Astrocyte of the cerebellum (primary cell): ENCODE measurements around the gene KLHL40.

Source experiments
- DNase-seq: peaks from one replicate; pipeline ENCODE4 v3.0.0-alpha.2; 2011; ENCODE audit warnings: low read depth
- H3K4me3 ChIP-seq: 2 replicates; pipeline ENCODE4 v1.5.1; 2011; ENCODE audit warnings: mild to moderate bottlenecking, low read depth, low read length, moderate library complexity
- in situ Hi-C: cut with HindIII; loops from 2 replicates; pipeline ENCODE4 v1.10.0; 2017; ENCODE audit warnings: low sequenced_read_pairs
- TF ChIP-seq, protein P1 (sequence below): IDR thresholded peaks from 2 replicates; pipeline ENCODE4 v1.5.1; 2012; ENCODE audit warnings: low read length, low read depth, moderate library complexity, mild to moderate bottlenecking; ENCODE audit errors: missing control alignments

Gene KLHL40

DNA sequence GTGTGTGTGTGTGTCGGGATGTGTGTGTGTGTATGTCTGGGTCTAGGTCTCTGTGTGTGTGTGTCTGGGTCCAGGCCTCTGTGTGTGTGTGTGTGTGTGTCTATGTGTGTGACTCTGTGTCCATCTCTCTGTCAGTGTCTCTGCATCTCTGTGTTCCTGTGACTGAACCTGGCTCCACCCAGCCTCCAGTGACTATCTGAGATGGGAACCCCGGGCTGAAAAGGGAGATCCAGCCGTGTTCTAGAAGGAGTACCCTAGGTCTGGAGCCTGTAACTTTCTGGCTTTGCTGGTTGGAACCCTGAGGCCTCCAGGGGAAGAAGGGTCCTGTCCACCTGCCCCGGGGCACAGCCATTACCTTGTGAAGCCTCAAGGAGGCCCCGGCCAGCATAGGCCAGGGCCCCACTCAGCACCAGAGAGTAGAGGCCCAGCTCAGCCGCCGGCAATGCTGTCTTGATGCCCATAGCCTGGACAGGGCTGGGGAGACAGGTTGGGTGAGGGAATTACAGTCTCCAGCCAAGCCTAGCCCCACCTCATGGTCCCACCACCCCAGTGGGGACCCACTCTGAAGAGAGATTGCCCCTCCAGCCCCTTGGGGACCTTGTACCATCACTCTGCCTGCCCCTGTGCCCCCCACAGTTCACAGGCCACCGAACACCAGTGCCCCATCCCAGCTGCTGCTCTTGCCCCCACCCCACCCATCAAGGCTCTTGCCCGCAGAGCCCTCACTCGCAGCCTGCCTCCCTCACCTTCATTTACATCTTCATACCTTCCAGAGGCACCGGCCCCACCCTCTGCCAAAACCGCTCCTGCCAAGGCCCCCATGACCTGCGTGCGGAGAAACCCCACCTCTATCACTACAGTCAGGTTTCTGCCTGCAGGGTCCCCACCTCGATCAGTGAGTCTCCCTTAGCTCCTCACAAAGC, 15.3 kb downstream of the KLHL40 start:
- DNase-seq = no peak
- TF ChIP-seq, protein P1, sequence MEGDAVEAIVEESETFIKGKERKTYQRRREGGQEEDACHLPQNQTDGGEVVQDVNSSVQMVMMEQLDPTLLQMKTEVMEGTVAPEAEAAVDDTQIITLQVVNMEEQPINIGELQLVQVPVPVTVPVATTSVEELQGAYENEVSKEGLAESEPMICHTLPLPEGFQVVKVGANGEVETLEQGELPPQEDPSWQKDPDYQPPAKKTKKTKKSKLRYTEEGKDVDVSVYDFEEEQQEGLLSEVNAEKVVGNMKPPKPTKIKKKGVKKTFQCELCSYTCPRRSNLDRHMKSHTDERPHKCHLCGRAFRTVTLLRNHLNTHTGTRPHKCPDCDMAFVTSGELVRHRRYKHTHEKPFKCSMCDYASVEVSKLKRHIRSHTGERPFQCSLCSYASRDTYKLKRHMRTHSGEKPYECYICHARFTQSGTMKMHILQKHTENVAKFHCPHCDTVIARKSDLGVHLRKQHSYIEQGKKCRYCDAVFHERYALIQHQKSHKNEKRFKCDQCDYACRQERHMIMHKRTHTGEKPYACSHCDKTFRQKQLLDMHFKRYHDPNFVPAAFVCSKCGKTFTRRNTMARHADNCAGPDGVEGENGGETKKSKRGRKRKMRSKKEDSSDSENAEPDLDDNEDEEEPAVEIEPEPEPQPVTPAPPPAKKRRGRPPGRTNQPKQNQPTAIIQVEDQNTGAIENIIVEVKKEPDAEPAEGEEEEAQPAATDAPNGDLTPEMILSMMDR = no peak
- H3K4me3 ChIP-seq = no peak overlapping the region
- in situ Hi-C loops = no loop called here

DNA sequence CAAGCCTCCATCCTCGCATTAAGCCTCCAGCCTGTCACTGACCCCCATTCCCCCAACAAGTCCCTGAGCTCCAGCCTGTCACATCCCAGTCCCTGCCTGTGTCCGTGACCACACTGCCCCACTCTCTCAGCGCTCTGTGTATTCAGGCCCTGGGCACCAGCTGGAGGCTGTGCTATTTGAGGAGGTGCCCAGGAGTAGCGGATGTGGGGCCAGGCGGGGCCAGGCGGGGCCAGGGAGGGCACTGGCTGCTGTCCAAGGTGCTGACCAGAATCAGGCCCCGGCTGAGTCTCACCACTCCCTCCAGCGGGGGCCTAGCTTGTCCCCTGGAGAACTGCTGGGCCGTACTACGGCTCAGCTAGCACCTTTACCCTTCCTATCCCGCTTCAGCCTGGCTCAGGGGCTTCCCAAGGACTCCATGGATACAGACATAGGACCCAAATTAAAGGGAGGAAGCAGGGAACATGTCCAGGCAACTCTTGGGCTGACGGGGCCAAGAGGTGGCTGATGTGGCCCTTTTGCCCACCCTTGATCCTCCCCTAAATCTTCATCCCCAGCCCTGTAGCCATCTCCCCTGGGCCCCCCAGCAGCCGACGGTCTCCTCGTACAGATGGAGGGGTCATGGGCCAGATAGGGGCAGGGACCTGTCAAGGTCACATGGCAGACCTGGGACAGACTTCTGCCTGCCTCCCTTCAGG, 16.2 kb downstream of the KLHL40 start:
- in situ Hi-C loops = no loop called here
- no peak overlapping the region for H3K4me3 ChIP-seq
- TF ChIP-seq, protein P1 = no peak
- peak; percentile 1 for DNase-seq

DNA sequence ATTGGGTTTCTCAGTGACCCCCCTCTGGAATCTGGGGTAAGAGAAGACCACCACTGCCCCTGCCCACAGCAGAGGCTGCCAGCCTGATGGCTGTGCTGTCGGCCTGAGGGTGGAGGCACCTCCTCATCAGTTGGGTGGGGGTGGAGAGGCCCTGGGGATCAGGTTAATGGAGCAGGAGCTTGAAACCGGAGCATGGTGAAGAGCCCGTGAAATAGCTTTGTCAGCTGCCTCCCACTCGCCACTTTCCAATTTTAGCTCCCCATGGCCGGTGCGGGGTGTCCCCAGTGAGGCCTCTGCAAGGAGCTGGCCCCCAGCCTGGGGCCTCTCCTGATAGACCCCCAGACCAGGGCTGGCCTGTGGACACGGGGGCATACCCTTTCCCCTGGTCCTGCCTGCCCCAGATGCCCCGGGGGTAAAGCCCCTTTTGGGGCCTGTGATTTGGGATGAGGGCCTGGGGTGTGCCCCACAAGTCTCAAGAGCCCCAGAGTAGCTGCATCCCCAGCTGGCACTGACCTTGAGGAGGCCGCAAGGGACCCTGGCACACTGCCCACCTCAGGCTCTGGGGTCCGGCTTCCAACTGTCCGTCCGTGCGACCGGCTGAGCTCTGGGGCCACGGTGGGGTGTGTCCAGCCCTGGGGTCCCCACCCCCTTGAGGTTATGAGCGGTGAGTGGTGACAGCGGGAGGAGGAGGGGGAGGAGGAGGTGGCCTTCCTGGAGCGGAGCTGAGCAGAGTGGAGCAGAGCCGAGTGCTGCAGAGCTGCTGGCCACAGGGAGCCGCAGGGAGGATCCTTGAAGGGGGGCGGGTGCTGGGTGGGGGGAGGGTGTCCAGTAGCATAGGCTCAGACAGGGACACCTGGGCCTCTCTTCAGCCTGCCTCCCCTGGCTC, 17.0 kb downstream of the KLHL40 start, which contains the start of gene HHATL:
HHATL (minus strand) TSS at position 733 of the 886 bp plus-strand sequence. CDS start 1,972 bp downstream, outside the sequence.
- DNase-seq = no peak
- H3K4me3 ChIP-seq = no peak within 1 kb of the TSS
- TF ChIP-seq, protein P1 = no peak
- in situ Hi-C loops = no loop called here

DNA sequence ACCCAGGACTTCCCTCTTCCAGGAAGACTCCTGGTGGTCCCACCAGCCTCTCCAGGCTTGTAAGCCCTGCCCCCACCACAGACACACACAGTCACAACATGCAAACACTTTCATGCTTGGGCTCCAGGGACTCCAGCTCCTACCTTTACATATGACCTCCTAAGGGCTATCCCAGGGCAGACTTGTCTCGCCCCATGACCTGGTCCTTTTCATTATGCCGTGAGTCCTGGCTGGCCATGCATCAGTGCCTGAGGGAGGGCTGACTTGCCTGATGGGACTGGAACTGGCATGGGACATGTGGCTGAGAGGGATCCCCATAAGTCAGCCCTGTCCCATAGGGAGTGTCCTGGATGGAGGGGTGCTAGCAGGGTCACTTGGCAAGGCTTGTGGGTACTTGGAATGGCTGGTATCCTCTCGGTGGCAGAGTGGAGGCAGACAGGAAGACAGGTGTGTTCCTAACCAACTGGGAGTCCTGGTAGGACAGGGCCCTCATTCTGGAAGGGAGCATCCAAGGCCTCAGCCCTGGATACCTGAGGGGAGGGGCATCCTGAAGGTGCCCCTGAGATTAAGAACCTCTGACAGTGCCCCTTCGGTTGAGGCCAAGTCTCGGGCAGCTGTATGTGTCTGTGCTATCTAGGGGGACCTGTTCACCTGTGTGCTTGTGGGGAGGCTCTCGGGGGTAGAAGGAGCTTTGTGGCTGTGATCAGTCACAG, 17.8 kb downstream of the KLHL40 start:
- H3K4me3 ChIP-seq = no peak overlapping the region
- in situ Hi-C loops = no loop called here
- TF ChIP-seq, protein P1 = no peak
- no peak for DNase-seq

DNA sequence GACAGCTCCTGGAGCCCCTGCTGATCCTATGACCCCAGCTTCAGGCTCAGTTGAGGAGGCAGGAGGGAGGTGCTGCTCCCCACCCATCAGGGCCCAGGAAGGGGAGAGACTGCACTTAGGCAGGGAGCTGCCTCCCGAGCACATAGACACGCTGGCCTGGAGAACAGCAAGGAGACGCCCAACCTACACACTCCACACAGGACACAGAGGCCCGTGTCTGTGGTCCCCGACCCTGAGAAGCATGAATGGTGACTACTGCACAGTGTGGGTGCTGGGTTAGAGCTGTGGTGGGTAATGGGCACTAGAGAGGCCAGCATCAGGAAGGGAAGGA, 18.3 kb downstream of the KLHL40 start:
- no peak for DNase-seq

More for the DNA sequence above, 18.3 kb downstream of the KLHL40 start:
- in situ Hi-C loops = no loop called here
- TF ChIP-seq, protein P1 = no peak
- no peak overlapping the region for H3K4me3 ChIP-seq
